Activated CD8-positive, alpha-beta memory T cell treated with anti-CD3 and anti-CD28 coated beads, Interleukin-2, amount 10 ng/mL, durations not matched to agents 7 days and 5 days (primary cell): Measurements from ENCODE around the gene MTR. TPM values are rescaled to one million over a fixed set of nuclear protein-coding genes. Genes with fewer than 3 reads are reported as not detected.
A peak's percentile ranks its signal among the peaks of the same experiment; 100 is the strongest.
"Not testable (repeated sequence)": the region's sequence is repeated elsewhere in the genome, so short reads cannot be mapped to it uniquely, and the experiment has no call there.

Experiments
- ATAC-seq: fragments of 150-1000 bp; cut with Tn5 transposase; one replicate; pipeline ENCODE4 v1.10.0; 2021; ENCODE audit warnings: moderate library complexity
- CTCF ChIA-PET: fragments of 350-600 bp; sonication (Branson Sonifier 250); formaldehyde crosslinking; loops from one replicate; lab custom pipeline; 2021; ENCODE audit warnings: antibody characterized with exemption; lab: Charles Lee
- DNase-seq: peaks from one replicate; pipeline ENCODE4 v3.0.0-alpha.2; 2020
- H3K27ac Mint-ChIP-seq: one replicate; pipeline ENCODE4 v1.8.0; 2021; ENCODE audit warnings: mild to moderate bottlenecking, mixed read lengths
- H3K27me3 Mint-ChIP-seq: one replicate; pipeline ENCODE4 v1.8.0; 2021; ENCODE audit warnings: mixed read lengths
- H3K36me3 Mint-ChIP-seq: one replicate; pipeline ENCODE4 v1.8.0; 2021; ENCODE audit warnings: mild to moderate bottlenecking, mixed read lengths
- H3K4me1 Mint-ChIP-seq: one replicate; pipeline ENCODE4 v1.8.0; 2021; ENCODE audit warnings: mixed read lengths
- H3K4me3 Mint-ChIP-seq: one replicate; pipeline ENCODE4 v1.8.0; 2021; ENCODE audit warnings: mild to moderate bottlenecking, moderate library complexity, mixed read lengths
- H3K9me3 Mint-ChIP-seq: one replicate; pipeline ENCODE4 v1.8.0; 2022; ENCODE audit warnings: low read depth, mixed read lengths
- total RNA-seq, 2 experiments: library from RNA; stranded (reverse); gene quantifications; one replicate each; pipeline ENCODE4 v1.2.3, GENCODE V29; 2021

The MTR gene
- total RNA-seq, 2 experiments from 2014 or later: 43.5 to 46.9 TPM

GRCh38 chr1:236845830-236846229 lies 50.7 kb downstream of the MTR start:
- no peak overlapping the region for H3K4me3 Mint-ChIP-seq
- H3K4me1 Mint-ChIP-seq: no peaks in the 10 kb centered on the region
- CTCF ChIA-PET: no interaction called here
- no peaks in the 10 kb centered on the region for H3K9me3 Mint-ChIP-seq
- H3K27ac Mint-ChIP-seq: no peak overlapping the region
- ATAC-seq (no peak), DNase-seq (no peak)
- H3K27me3 Mint-ChIP-seq: no peaks in the 10 kb centered on the region
- peaks cover 23% of the 10 kb centered on the region for H3K36me3 Mint-ChIP-seq

GRCh38 chr1:236848274-236848923 lies 53.3 kb downstream of the MTR start:
- H3K27ac Mint-ChIP-seq: no peak overlapping the region
- CTCF ChIA-PET: no interaction called here
- no peak for DNase-seq
- no peaks in the 10 kb centered on the region for H3K4me1 Mint-ChIP-seq
- H3K36me3 Mint-ChIP-seq: peaks cover 20% of the 10 kb centered on the region
- no peaks in the 10 kb centered on the region for H3K27me3 Mint-ChIP-seq
- H3K4me3 Mint-ChIP-seq: no peak overlapping the region
- no peak for ATAC-seq
- no peaks in the 10 kb centered on the region for H3K9me3 Mint-ChIP-seq

- H3K36me3 Mint-ChIP-seq: peaks cover 27% of the 10 kb centered on the region
These were observed 55.2 kb downstream of the MTR start for GRCh38 chr1:236850077-236850979.

GRCh38 chr1:236851871-236852270 lies 56.8 kb downstream of the MTR start:
- no peak for ATAC-seq
- DNase-seq: no peak
- CTCF ChIA-PET: interaction anchor here (1.5 to 2.2 kb wide), 2 partner anchors 9 to 13 kb away, joined by 3 to 4 read pairs; no protein-coding TSS in a partner anchor
- no peaks in the 10 kb centered on the region for H3K4me1 Mint-ChIP-seq
- H3K27ac Mint-ChIP-seq: no peak overlapping the region
- H3K27me3 Mint-ChIP-seq: no peaks in the 10 kb centered on the region
- no peaks in the 10 kb centered on the region for H3K9me3 Mint-ChIP-seq
- no peak overlapping the region for H3K4me3 Mint-ChIP-seq
- H3K36me3 Mint-ChIP-seq: peaks cover 38% of the 10 kb centered on the region

More at GRCh38 chr1:236850077-236850979, 55.2 kb downstream of the MTR start:
- ATAC-seq (no peak), DNase-seq (no peak)
- Mint-ChIP-seq H3K27ac (no peak overlapping the region), H3K4me3 (no peak overlapping the region), H3K4me1 (no peaks in the 10 kb centered on the region), H3K27me3 (no peaks in the 10 kb centered on the region), H3K9me3 (no peaks in the 10 kb centered on the region)
- CTCF ChIA-PET: interaction anchor here (2.2 kb wide), 1 partner anchor 11 kb away, joined by 4 read pairs; no protein-coding TSS in a partner anchor

GRCh38 chr1:236853921-236854604 lies 59.0 kb downstream of the MTR start:
- ATAC-seq: no peak
- Mint-ChIP-seq H3K36me3 (peaks cover 52% of the 10 kb centered on the region), H3K4me1 (no peaks in the 10 kb centered on the region), H3K27ac (no peak overlapping the region), H3K27me3 (no peaks in the 10 kb centered on the region), H3K4me3 (no peak overlapping the region), H3K9me3 (no peaks in the 10 kb centered on the region)
- no peak for DNase-seq
- CTCF ChIA-PET: interaction anchor here (1.1 kb wide), 1 partner anchor 28 kb away, joined by 4 read pairs; no protein-coding TSS in a partner anchor

- peaks cover 58% of the 10 kb centered on the region for H3K36me3 Mint-ChIP-seq
- H3K4me3 Mint-ChIP-seq: no peak overlapping the region
- H3K4me1 Mint-ChIP-seq: peaks cover 4% of the 10 kb centered on the region
- H3K27ac Mint-ChIP-seq: no peak overlapping the region
- ATAC-seq (no peak), DNase-seq (no peak)
- H3K9me3 Mint-ChIP-seq: no peaks in the 10 kb centered on the region
- H3K27me3 Mint-ChIP-seq: no peaks in the 10 kb centered on the region
- CTCF ChIA-PET: interaction anchor here (1.1 kb wide), 1 partner anchor 28 kb away, joined by 4 read pairs; no protein-coding TSS in a partner anchor
These were observed 59.5 kb downstream of the MTR start for GRCh38 chr1:236854605-236854983.

GRCh38 chr1:236856649-236857048 lies 61.6 kb downstream of the MTR start:
- H3K4me3 Mint-ChIP-seq, H3K9me3 Mint-ChIP-seq, CTCF ChIA-PET, DNase-seq, H3K27ac Mint-ChIP-seq, H3K27me3 Mint-ChIP-seq, ATAC-seq: not testable (repeated sequence)
- Mint-ChIP-seq H3K4me1 (peaks cover 11% of the 10 kb centered on the region), H3K36me3 (peaks cover 61% of the 10 kb centered on the region)

- ATAC-seq (no peak), DNase-seq (no peak)
- H3K9me3 Mint-ChIP-seq: no peaks in the 10 kb centered on the region
- peaks cover 14% of the 10 kb centered on the region for H3K4me1 Mint-ChIP-seq
- H3K36me3 Mint-ChIP-seq: peaks cover 69% of the 10 kb centered on the region
- no peak overlapping the region for H3K4me3 Mint-ChIP-seq
- CTCF ChIA-PET: interaction anchor here (1.8 kb wide), 1 partner anchor 99 kb away, joined by 6 read pairs; no protein-coding TSS in a partner anchor
- no peaks in the 10 kb centered on the region for H3K27me3 Mint-ChIP-seq
- H3K27ac Mint-ChIP-seq: no peak overlapping the region
These were observed 63.1 kb downstream of the MTR start for GRCh38 chr1:236858165-236858564.

GRCh38 chr1:236860101-236860500 lies 65.0 kb downstream of the MTR start:
- no peak for DNase-seq
- no peaks in the 10 kb centered on the region for H3K9me3 Mint-ChIP-seq
- H3K27me3 Mint-ChIP-seq: no peaks in the 10 kb centered on the region
- H3K27ac Mint-ChIP-seq: no peak overlapping the region
- ATAC-seq: no peak
- H3K4me3 Mint-ChIP-seq: no peak overlapping the region
- H3K4me1 Mint-ChIP-seq: peaks cover 14% of the 10 kb centered on the region
- CTCF ChIA-PET: interaction anchor here (1.9 kb wide), 1 partner anchor 8 kb away, joined by 4 read pairs; no protein-coding TSS in a partner anchor
- peaks cover 71% of the 10 kb centered on the region for H3K36me3 Mint-ChIP-seq

GRCh38 chr1:236860674-236861073 lies 65.6 kb downstream of the MTR start:
- H3K27me3 Mint-ChIP-seq: no peaks in the 10 kb centered on the region
- H3K4me3 Mint-ChIP-seq: no peak overlapping the region
- H3K36me3 Mint-ChIP-seq: peaks cover 72% of the 10 kb centered on the region
- no peak for ATAC-seq
- no peak overlapping the region for H3K27ac Mint-ChIP-seq
- CTCF ChIA-PET: interaction anchor here (1.9 kb wide), 1 partner anchor 9 kb away, joined by 4 read pairs; no protein-coding TSS in a partner anchor
- no peaks in the 10 kb centered on the region for H3K9me3 Mint-ChIP-seq
- DNase-seq: no peak
- peaks cover 14% of the 10 kb centered on the region for H3K4me1 Mint-ChIP-seq

GRCh38 chr1:236861560-236862218 lies 66.6 kb downstream of the MTR start:
- Mint-ChIP-seq H3K27me3 (no peaks in the 10 kb centered on the region), H3K36me3 (peaks cover 66% of the 10 kb centered on the region), H3K4me3 (no peak overlapping the region), H3K27ac (peak overlapping the region; percentile 57), H3K9me3 (no peaks in the 10 kb centered on the region), H3K4me1 (peaks cover 14% of the 10 kb centered on the region)
- CTCF ChIA-PET: interaction anchor here (1.0 to 1.9 kb wide), 2 partner anchors 10 to 102 kb away, joined by 3 to 4 read pairs; no protein-coding TSS in a partner anchor
- DNase-seq (no peak), ATAC-seq (no peak)

- no peak for DNase-seq
- peaks cover 62% of the 10 kb centered on the region for H3K36me3 Mint-ChIP-seq
- H3K4me1 Mint-ChIP-seq: peaks cover 14% of the 10 kb centered on the region
- CTCF ChIA-PET: interaction anchor here (1.0 kb wide), 1 partner anchor 103 kb away, joined by 3 read pairs; no protein-coding TSS in a partner anchor
- no peak overlapping the region for H3K4me3 Mint-ChIP-seq
- H3K27ac Mint-ChIP-seq: no peak overlapping the region
- no peaks in the 10 kb centered on the region for H3K9me3 Mint-ChIP-seq
- H3K27me3 Mint-ChIP-seq: no peaks in the 10 kb centered on the region
- no peak for ATAC-seq
These were observed 67.1 kb downstream of the MTR start for GRCh38 chr1:236862219-236862591.
